ENCODE data around the gene NGFR.

The NGFR gene

DNA sequence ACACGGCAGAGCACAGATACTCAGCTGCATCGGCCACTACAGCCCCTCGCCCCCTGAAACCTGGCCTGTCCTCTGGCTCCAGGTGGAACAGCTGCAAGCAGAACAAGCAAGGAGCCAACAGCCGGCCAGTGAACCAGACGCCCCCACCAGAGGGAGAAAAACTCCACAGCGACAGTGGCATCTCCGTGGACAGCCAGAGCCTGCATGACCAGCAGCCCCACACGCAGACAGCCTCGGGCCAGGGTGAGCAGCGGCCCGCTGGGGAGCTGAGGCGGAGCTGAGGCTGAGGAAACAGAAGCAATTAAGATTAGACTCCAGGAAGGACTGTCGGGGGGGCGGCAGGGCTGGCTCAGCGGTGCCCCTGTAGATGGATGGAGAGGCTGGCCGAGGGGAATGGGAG is 16.7 kb downstream of the NGFR start:
- H3K4me1 ChIP-seq (ENCODE audit: insufficient read depth, insufficient read length), result peaks cover 66% of the 10 kb centered on the region
- TF ChIP-seq ZNF274 (IDR thresholded peaks at IDR 0.05; ENCODE audit: low read depth, low read length) (no peak), YY1 (IDR thresholded peaks at IDR 0.05; ENCODE audit: insufficient read depth, insufficient read length) (no peak), SUZ12 (IDR thresholded peaks at IDR 0.05; ENCODE audit: extremely low read depth, insufficient read depth, insufficient read length) (no peak)
- H3K4me3 ChIP-seq (ENCODE audit: insufficient read length, low read depth), result no peak overlapping the region
- DNase-seq (ENCODE audit: low read depth, low spot score), result no peak
- H3K9ac ChIP-seq (ENCODE audit: insufficient read length, low read depth), result no peak overlapping the region
- H3K27me3 ChIP-seq (ENCODE audit: insufficient read depth, insufficient read length), result no peaks in the 10 kb centered on the region
- no peaks in the 10 kb centered on the region for H3K9me3 ChIP-seq (ENCODE audit: insufficient read depth, low read length)
- peaks cover 14% of the 10 kb centered on the region for H3K36me3 ChIP-seq (ENCODE audit: insufficient read depth, insufficient read length, low read length)

DNA sequence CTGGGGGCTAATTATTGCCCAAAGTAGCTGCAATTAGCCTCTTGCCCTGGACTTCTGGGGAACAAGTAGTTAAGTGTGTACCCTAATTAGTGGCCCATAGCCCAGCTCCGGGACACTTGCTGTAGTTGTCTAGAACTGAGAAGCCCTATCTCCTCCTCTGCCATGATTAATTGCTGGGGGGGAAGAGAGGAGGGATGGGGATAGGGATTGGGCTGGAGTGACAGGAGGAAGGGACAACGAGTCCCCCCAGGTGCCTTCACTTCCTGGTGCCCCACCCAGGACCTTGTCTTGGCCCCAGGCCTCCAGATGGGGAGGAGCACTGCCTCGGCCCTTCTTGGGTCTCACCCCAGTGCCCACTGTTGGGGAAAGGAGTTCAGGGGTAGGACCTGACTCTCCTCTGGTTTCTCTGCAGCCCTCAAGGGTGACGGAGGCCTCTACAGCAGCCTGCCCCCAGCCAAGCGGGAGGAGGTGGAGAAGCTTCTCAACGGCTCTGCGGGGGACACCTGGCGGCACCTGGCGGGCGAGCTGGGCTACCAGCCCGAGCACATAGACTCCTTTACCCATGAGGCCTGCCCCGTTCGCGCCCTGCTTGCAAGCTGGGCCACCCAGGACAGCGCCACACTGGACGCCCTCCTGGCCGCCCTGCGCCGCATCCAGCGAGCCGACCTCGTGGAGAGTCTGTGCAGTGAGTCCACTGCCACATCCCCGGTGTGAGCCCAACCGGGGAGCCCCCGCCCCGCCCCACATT is 17.4 kb downstream of the NGFR start:
- no peak for DNase-seq (ENCODE audit: low read depth, low spot score)
- no peak overlapping the region for H3K9ac ChIP-seq (ENCODE audit: insufficient read length, low read depth)
- H3K27me3 ChIP-seq (ENCODE audit: insufficient read depth, insufficient read length), result no peaks in the 10 kb centered on the region
- no peak for TF ChIP-seq SUZ12 (IDR thresholded peaks at IDR 0.05; ENCODE audit: extremely low read depth, insufficient read depth, insufficient read length)
- TF ChIP-seq ZNF274 (IDR thresholded peaks at IDR 0.05; ENCODE audit: low read depth, low read length), result no peak
- no peak for TF ChIP-seq YY1 (IDR thresholded peaks at IDR 0.05; ENCODE audit: insufficient read depth, insufficient read length)
- H3K36me3 ChIP-seq (ENCODE audit: insufficient read depth, insufficient read length, low read length), result peaks cover 14% of the 10 kb centered on the region
- peaks cover 59% of the 10 kb centered on the region for H3K4me1 ChIP-seq (ENCODE audit: insufficient read depth, insufficient read length)
- no peak overlapping the region for H3K4me3 ChIP-seq (ENCODE audit: insufficient read length, low read depth)
- H3K9me3 ChIP-seq (ENCODE audit: insufficient read depth, low read length), result no peaks in the 10 kb centered on the region

DNA sequence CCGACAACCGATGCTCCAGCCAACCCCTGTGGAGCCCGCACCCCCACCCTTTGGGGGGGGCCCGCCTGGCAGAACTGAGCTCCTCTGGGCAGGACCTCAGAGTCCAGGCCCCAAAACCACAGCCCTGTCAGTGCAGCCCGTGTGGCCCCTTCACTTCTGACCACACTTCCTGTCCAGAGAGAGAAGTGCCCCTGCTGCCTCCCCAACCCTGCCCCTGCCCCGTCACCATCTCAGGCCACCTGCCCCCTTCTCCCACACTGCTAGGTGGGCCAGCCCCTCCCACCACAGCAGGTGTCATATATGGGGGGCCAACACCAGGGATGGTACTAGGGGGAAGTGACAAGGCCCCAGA is 17.9 kb downstream of the NGFR start:
- no peak for DNase-seq (ENCODE audit: low read depth, low spot score)
- TF ChIP-seq YY1 (IDR thresholded peaks at IDR 0.05; ENCODE audit: insufficient read depth, insufficient read length) (no peak), SUZ12 (IDR thresholded peaks at IDR 0.05; ENCODE audit: extremely low read depth, insufficient read depth, insufficient read length) (no peak), ZNF274 (IDR thresholded peaks at IDR 0.05; ENCODE audit: low read depth, low read length) (no peak)
- H3K4me3 ChIP-seq (ENCODE audit: insufficient read length, low read depth), result no peak overlapping the region
- peaks cover 14% of the 10 kb centered on the region for H3K36me3 ChIP-seq (ENCODE audit: insufficient read depth, insufficient read length, low read length)
- no peaks in the 10 kb centered on the region for H3K9me3 ChIP-seq (ENCODE audit: insufficient read depth, low read length)
- H3K4me1 ChIP-seq (ENCODE audit: insufficient read depth, insufficient read length), result peaks cover 54% of the 10 kb centered on the region
- H3K9ac ChIP-seq (ENCODE audit: insufficient read length, low read depth), result no peak overlapping the region
- no peaks in the 10 kb centered on the region for H3K27me3 ChIP-seq (ENCODE audit: insufficient read depth, insufficient read length)

DNA sequence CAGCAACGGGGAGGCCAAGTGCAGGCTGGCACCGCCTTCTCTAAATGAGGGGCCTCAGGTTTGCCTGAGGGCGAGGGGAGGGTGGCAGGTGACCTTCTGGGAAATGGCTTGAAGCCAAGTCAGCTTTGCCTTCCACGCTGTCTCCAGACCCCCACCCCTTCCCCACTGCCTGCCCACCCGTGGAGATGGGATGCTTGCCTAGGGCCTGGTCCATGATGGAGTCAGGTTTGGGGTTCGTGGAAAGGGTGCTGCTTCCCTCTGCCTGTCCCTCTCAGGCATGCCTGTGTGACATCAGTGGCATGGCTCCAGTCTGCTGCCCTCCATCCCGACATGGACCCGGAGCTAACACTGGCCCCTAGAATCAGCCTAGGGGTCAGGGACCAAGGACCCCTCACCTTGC is 18.5 kb downstream of the NGFR start:
- no peak overlapping the region for H3K4me3 ChIP-seq (ENCODE audit: insufficient read length, low read depth)
- no peaks in the 10 kb centered on the region for H3K27me3 ChIP-seq (ENCODE audit: insufficient read depth, insufficient read length)

DNA sequence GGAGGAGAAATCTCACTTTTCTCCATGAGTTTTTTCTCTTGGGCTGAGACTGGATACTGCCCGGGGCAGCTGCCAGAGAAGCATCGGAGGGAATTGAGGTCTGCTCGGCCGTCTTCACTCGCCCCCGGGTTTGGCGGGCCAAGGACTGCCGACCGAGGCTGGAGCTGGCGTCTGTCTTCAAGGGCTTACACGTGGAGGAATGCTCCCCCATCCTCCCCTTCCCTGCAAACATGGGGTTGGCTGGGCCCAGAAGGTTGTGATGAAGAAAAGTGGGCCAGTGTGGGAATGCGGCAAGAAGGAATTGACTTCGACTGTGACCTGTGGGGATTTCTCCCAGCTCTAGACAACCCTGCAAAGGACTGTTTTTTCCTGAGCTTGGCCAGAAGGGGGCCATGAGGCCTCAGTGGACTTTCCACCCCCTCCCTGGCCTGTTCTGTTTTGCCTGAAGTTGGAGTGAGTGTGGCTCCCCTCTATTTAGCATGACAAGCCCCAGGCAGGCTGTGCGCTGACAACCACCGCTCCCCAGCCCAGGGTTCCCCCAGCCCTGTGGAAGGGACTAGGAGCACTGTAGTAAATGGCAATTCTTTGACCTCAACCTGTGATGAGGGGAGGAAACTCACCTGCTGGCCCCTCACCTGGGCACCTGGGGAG is 19.1 kb downstream of the NGFR start:
- H3K9me3 ChIP-seq (ENCODE audit: insufficient read depth, low read length), result no peaks in the 10 kb centered on the region
- H3K4me3 ChIP-seq (ENCODE audit: insufficient read length, low read depth), result no peak overlapping the region
- peaks cover 47% of the 10 kb centered on the region for H3K4me1 ChIP-seq (ENCODE audit: insufficient read depth, insufficient read length)
- no peak for TF ChIP-seq YY1 (IDR thresholded peaks at IDR 0.05; ENCODE audit: insufficient read depth, insufficient read length)
- TF ChIP-seq SUZ12 (IDR thresholded peaks at IDR 0.05; ENCODE audit: extremely low read depth, insufficient read depth, insufficient read length), result no peak
- TF ChIP-seq ZNF274 (IDR thresholded peaks at IDR 0.05; ENCODE audit: low read depth, low read length), result no peak
- H3K27me3 ChIP-seq (ENCODE audit: insufficient read depth, insufficient read length), result no peaks in the 10 kb centered on the region
- peaks cover 14% of the 10 kb centered on the region for H3K36me3 ChIP-seq (ENCODE audit: insufficient read depth, insufficient read length, low read length)
- peak; percentile 67 for DNase-seq (ENCODE audit: low read depth, low spot score)
- peak overlapping the region; percentile 51 for H3K9ac ChIP-seq (ENCODE audit: insufficient read length, low read depth)

More for the DNA sequence above, 18.5 kb downstream of the NGFR start:
- Histone ChIP-seq H3K36me3 (ENCODE audit: insufficient read depth, insufficient read length, low read length) (peaks cover 14% of the 10 kb centered on the region), H3K9ac (ENCODE audit: insufficient read length, low read depth) (peak overlapping the region; percentile 51), H3K4me1 (ENCODE audit: insufficient read depth, insufficient read length) (peaks cover 52% of the 10 kb centered on the region), H3K9me3 (ENCODE audit: insufficient read depth, low read length) (no peaks in the 10 kb centered on the region)
- no peak for DNase-seq (ENCODE audit: low read depth, low spot score)
- no peak for TF ChIP-seq SUZ12 (IDR thresholded peaks at IDR 0.05; ENCODE audit: extremely low read depth, insufficient read depth, insufficient read length)
- TF ChIP-seq ZNF274 (IDR thresholded peaks at IDR 0.05; ENCODE audit: low read depth, low read length), result no peak
- TF ChIP-seq YY1 (IDR thresholded peaks at IDR 0.05; ENCODE audit: insufficient read depth, insufficient read length), result no peak

DNA sequence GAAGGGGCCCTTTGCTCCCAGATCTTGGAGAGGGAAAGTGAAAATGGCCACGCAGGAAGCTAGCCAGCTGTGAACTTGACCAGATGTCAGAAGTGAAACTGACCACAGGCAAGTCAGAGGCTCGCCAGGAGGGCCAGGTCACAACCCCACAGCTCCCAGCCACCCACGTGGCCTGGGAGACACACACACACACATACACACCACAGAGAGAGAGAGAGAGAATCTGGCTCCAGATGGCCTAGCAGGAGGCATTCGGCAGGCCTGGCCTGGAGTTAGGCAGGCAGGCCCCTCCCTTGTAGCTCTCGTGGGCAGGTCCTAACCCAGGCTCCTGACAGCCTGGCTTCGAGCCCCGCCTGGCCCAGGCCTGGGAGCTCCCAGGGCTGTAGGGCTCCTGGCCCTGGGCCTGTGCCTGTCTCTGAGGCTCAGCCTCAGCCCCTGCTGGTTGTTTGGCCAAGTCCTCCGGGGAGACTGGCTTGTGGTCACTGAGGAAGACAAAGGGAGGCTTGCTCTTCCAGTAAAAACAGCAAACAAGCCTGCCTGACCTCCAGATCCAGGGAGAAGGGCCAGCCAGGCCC is 20.2 kb downstream of the NGFR start:
- Histone ChIP-seq H3K9ac (ENCODE audit: insufficient read length, low read depth) (peak overlapping the region; percentile 51), H3K36me3 (ENCODE audit: insufficient read depth, insufficient read length, low read length) (peaks cover 11% of the 10 kb centered on the region), H3K27me3 (ENCODE audit: insufficient read depth, insufficient read length) (no peaks in the 10 kb centered on the region), H3K9me3 (ENCODE audit: insufficient read depth, low read length) (no peaks in the 10 kb centered on the region), H3K4me1 (ENCODE audit: insufficient read depth, insufficient read length) (peaks cover 46% of the 10 kb centered on the region), H3K4me3 (ENCODE audit: insufficient read length, low read depth) (no peak overlapping the region)
- no peak for TF ChIP-seq YY1 (IDR thresholded peaks at IDR 0.05; ENCODE audit: insufficient read depth, insufficient read length)
- no peak for TF ChIP-seq ZNF274 (IDR thresholded peaks at IDR 0.05; ENCODE audit: low read depth, low read length)
- no peak for TF ChIP-seq SUZ12 (IDR thresholded peaks at IDR 0.05; ENCODE audit: extremely low read depth, insufficient read depth, insufficient read length)
- DNase-seq (ENCODE audit: low read depth, low spot score), result peak; percentile 69

DNA sequence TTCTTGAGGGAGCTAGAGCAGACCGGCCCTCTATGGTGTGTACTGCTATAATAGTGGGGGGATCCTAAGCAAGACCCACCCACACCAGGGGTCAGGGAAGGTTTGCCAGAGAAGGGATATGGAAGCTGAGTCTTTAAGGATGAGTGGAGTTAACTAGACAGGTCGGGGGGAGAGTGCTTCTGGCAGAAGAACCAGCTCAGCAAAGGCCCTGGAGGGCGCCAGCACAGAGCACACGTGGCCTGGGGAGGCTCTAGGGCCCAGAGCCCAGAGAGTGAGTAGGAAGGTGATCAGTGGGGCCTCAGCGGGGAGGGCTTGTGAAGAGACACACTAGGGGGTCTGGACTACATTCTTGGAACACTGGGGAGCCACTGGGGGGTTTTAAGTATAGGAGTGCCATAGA is 21.1 kb downstream of the NGFR start:
- no peaks in the 10 kb centered on the region for H3K9me3 ChIP-seq (ENCODE audit: insufficient read depth, low read length)
- no peaks in the 10 kb centered on the region for H3K27me3 ChIP-seq (ENCODE audit: insufficient read depth, insufficient read length)
- peaks cover 41% of the 10 kb centered on the region for H3K4me1 ChIP-seq (ENCODE audit: insufficient read depth, insufficient read length)

More for the DNA sequence above, 21.1 kb downstream of the NGFR start:
- TF ChIP-seq ZNF274 (IDR thresholded peaks at IDR 0.05; ENCODE audit: low read depth, low read length) (no peak), SUZ12 (IDR thresholded peaks at IDR 0.05; ENCODE audit: extremely low read depth, insufficient read depth, insufficient read length) (no peak), YY1 (IDR thresholded peaks at IDR 0.05; ENCODE audit: insufficient read depth, insufficient read length) (no peak)
- Histone ChIP-seq H3K4me3 (ENCODE audit: insufficient read length, low read depth) (no peak overlapping the region), H3K36me3 (ENCODE audit: insufficient read depth, insufficient read length, low read length) (peaks cover 6% of the 10 kb centered on the region), H3K9ac (ENCODE audit: insufficient read length, low read depth) (peak overlapping the region; percentile 43)
- no peak for DNase-seq (ENCODE audit: low read depth, low spot score)

Data from NT2/D1 (cell line).